Thyroid gland (tissue), 4 donors: ENCODE measurements around the gene GLS2.

Experiments used
- CTCF ChIP-seq, 6 experiments: fragments of 200-600 bp in 3 of 6; fragments of 450-650 bp in 3 of 6; sonication (generic) in 3 of 6; IDR thresholded peaks; one replicate each; pipeline ENCODE4 v1.5.1; 2016 to 2019; ENCODE audit warnings: antibody characterized with exemption in 6 of 6, mild to moderate bottlenecking in 2 of 6, inconsistent platforms in 1 of 6, moderate library complexity in 1 of 6
- POLR2A ChIP-seq, 2 donors: fragments of 450-650 bp; IDR thresholded peaks; one replicate each; pipeline ENCODE4 v1.6.1; 2017; ENCODE audit warnings: antibody characterized with exemption in 2 of 2, mild to moderate bottlenecking in 2 of 2, moderate library complexity in 1 of 2

GRCh38 chr12:56517854-56518253 lies 29.9 kb upstream of the GLS2 start:
- TF ChIP-seq POLR2A (IDR thresholded peaks at IDR 0.05) (no peak), CTCF (IDR thresholded peaks at IDR 0.05) (no peak)
